Measurements from ENCODE around the gene TRIP12.

The TRIP12 gene

GRCh38 chr2:229714736-229715541, 206.9 kb downstream of the TRIP12 start:
- no peak for DNase-seq (ENCODE audit: low read depth)

GRCh38 chr2:229714080-229714735, 207.6 kb downstream of the TRIP12 start, which contains the start of gene DNER:
TSS of gene DNER (minus strand) at chr2:229714555. CDS start at chr2:229714423, 132 bp downstream.
- DNase-seq (ENCODE audit: low read depth): no peak
